AG10803 (cell line): Measurements from ENCODE around the gene PLSCR4.

ENCODE experiments used
- DNase-seq: peaks from one replicate; pipeline ENCODE4 v3.0.0; 2010; ENCODE audit warnings: low read depth
- H3K4me3 ChIP-seq: 2 replicates; pipeline ENCODE4 v1.5.1; 2011; ENCODE audit warnings: mild to moderate bottlenecking, low read length, control low read depth
- TF ChIP-seq, protein P1 (sequence below): conservative IDR thresholded peaks from 2 replicates; pipeline ENCODE4 v1.5.1; 2011; ENCODE audit warnings: mild to moderate bottlenecking, low read length, control low read depth, inconsistent platforms

Gene PLSCR4

DNA sequence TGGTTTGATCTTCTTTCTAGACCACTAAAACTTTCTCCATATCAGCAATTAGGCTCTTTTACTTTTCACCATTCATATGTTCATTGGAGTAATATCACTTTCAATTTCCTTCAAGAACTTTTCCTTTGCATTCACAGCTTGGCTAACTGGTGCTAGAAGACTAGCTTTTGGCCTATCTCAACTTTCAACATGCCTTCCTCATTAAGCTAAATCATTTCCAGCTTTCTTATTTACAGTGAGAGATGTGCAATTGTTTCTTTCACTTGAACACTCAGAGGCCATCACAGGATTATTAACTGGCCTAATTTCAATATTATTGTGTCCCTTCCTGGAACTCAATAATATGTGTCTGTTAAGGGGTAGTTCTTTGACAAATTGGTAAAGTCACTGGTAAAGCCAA is 47.1 kb downstream of the PLSCR4 start:
- TF ChIP-seq, protein P1, sequence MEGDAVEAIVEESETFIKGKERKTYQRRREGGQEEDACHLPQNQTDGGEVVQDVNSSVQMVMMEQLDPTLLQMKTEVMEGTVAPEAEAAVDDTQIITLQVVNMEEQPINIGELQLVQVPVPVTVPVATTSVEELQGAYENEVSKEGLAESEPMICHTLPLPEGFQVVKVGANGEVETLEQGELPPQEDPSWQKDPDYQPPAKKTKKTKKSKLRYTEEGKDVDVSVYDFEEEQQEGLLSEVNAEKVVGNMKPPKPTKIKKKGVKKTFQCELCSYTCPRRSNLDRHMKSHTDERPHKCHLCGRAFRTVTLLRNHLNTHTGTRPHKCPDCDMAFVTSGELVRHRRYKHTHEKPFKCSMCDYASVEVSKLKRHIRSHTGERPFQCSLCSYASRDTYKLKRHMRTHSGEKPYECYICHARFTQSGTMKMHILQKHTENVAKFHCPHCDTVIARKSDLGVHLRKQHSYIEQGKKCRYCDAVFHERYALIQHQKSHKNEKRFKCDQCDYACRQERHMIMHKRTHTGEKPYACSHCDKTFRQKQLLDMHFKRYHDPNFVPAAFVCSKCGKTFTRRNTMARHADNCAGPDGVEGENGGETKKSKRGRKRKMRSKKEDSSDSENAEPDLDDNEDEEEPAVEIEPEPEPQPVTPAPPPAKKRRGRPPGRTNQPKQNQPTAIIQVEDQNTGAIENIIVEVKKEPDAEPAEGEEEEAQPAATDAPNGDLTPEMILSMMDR: no peak
- H3K4me3 ChIP-seq: no peak overlapping the region
- peak; percentile 46 for DNase-seq

DNA sequence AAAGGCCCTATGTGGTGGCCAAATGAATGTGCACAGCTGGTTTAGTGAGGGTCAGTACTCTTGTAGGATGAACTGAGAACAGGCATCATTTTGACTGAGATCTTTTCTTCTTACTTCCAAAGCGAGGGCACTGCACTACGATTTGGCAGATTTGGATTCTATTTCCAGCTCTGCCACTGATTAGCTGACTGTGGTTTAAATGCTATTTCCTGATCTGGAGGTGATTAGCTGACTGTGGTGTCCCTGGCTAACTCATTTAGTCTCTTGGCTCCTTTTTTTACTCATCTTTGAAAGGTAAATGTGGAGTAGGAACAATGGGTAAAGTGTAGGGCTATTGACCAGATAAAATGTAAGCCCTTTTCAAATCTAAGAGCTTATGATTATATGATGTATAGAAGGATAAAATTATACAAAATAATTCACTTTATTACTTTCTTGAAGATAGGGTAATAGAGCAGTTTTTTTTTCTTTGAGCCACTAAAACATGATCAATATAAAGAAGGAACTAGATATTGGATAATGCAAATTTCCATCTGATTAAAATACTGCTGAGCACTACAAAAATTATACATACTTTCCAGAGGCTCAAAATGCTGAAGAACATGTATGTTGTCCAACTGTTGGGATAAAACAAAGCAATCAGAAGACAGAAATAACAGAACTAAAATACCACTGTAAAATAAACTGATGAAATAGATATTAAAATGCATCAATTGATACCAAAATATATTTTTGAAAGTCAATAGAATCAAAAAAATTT is 50.3 kb downstream of the PLSCR4 start:
- TF ChIP-seq, protein P1: no peak
- DNase-seq: peak; percentile 52

DNA sequence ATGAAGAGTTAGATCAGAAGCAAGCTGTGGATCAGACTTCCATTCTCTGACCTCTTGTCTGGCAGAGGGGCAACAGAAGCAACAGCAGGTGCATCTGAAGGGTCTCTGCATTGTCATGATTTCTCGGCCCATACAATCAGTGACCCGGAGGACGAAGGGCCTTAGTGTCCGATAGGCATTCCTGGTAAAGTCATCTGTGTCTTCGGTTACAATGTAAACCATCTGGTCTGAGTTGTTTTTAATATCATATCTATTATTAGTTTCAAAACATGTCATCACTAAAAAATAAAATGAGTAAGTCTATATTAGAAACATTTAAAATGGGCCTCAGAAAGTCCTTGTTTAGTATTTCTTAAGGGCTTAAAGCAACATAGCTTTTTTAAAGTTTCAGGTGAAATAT is 51.1 kb downstream of the PLSCR4 start:
- DNase-seq: no peak

More for the DNA sequence above, 50.3 kb downstream of the PLSCR4 start:
- H3K4me3 ChIP-seq: no peak overlapping the region

DNA sequence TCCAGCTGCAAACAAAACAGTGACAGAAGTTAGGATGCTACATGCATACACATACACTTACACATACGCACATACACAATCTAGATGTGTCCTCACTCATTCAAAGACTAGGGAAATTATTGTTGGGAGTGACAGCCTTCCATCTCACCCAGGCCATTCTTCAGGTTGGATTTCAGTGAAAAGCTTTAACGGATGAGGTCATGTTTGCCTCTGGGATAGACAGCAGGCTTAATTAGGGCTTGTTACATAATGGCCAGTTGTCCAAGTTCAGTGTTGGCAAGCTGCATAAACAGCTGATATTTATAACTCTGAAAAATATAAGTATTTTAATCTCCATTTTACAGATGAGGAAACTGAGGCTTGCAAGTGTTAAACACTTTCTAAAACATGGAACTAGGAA is 54.1 kb downstream of the PLSCR4 start:
- H3K4me3 ChIP-seq: no peak overlapping the region
- DNase-seq: no peak
- TF ChIP-seq, protein P1: no peak

More for the DNA sequence above, 51.1 kb downstream of the PLSCR4 start:
- H3K4me3 ChIP-seq: no peak overlapping the region
- TF ChIP-seq, protein P1: no peak

DNA sequence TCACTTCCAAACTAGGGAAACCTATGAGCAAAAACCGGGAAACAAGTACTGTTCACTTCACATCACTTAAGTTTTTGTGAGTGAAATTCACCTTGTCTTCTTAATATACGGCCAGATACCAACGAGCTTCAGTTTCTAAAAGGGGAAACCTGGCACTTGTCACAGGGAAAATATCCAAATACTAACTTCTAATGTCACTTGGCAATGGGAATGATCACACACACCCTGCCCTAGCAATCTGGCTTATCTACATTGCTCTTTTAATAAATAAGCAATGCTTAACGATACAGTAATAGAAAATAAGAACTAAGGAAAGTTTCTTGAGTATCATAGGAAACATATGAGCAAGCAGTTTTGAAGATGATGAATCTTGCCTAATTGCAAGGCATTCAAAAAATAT is 55.3 kb downstream of the PLSCR4 start:
- no peak overlapping the region for H3K4me3 ChIP-seq
- DNase-seq: peak; percentile 13
- TF ChIP-seq, protein P1: no peak

DNA sequence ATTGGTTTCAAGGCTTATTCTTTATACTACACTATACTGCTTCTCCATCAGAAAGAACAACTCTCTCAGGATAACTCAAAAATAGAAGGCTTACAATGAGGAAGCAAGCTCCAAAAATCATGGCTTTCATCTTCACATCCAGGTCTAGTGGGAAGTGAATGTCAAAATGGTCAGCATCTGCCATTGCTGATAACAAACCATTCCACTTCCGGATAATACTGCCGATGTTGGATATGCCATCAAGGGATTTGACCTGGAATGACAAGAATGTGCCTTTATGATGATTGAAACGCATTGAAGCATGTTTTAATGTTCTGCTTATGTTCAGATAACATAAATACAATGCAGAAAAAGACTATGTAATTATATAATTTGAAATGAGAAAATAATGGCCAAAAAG is 55.9 kb downstream of the PLSCR4 start:
- TF ChIP-seq, protein P1: no peak
- no peak for DNase-seq
- H3K4me3 ChIP-seq: no peak overlapping the region

DNA sequence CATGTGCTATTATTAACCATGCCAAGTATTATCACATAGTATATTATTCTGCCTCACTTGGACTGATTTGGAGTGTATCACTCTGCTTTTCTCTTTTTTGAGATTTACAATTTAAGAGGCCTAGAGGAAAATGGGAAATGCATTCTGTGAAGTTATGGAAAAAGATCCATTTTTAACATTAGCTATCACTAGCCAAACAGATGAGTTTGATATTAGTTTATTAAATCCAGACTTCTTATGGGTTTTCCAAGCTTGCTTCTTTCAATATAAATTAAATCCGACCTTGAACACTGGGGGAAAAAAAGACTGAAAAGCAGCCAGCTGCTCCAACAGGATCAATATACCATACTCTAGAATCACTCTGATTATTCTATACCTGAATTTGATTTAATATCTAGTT is 59.9 kb downstream of the PLSCR4 start:
- no peak for DNase-seq
- no peak overlapping the region for H3K4me3 ChIP-seq
- TF ChIP-seq, protein P1: no peak
